ENCODE data around the gene SIRT6.

DNA sequence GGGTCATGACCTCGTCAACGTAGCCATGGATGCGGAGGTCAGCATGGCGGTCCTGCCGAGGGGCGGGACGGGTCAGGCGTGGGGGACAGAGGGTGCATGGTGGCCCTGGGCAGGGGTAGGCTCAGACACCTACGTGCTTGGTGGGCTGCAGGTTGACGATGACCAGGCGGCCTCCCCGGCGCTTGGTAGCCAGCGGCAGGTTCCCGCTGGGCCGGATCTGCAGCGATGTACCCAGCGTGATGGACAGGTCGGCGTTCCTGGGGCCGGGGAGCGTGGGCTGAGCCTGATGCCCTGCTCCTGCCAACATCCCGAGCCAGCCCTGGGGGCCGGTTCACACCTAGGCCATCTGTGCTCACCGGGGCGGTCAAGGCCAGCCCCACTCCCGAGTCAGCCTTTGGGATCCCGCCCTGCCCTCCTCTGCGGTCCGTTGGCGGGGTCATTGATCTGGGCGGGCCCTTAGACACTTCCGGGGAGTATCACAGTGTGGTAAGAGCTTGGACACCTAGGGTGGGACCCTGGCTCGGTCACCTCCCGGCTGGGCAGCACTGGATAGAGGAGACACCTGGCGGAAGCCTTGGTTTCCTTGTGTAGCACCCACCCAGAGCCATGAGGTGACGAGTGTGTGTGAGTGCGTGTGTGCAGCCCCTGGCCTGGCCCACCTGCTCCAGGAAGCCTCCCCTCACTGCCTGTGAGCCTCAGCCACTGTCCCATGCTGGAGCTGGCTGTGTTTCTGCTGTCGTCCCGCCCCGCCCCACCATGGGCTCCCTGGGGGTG is 7.3 kb downstream of the SIRT6 start:
- TF ChIP-seq, protein P1, sequence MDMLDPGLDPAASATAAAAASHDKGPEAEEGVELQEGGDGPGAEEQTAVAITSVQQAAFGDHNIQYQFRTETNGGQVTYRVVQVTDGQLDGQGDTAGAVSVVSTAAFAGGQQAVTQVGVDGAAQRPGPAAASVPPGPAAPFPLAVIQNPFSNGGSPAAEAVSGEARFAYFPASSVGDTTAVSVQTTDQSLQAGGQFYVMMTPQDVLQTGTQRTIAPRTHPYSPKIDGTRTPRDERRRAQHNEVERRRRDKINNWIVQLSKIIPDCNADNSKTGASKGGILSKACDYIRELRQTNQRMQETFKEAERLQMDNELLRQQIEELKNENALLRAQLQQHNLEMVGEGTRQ (IDR thresholded peaks at IDR 0.05; ENCODE audit: low read depth, low read length): no peak
- TF ChIP-seq, protein P2, sequence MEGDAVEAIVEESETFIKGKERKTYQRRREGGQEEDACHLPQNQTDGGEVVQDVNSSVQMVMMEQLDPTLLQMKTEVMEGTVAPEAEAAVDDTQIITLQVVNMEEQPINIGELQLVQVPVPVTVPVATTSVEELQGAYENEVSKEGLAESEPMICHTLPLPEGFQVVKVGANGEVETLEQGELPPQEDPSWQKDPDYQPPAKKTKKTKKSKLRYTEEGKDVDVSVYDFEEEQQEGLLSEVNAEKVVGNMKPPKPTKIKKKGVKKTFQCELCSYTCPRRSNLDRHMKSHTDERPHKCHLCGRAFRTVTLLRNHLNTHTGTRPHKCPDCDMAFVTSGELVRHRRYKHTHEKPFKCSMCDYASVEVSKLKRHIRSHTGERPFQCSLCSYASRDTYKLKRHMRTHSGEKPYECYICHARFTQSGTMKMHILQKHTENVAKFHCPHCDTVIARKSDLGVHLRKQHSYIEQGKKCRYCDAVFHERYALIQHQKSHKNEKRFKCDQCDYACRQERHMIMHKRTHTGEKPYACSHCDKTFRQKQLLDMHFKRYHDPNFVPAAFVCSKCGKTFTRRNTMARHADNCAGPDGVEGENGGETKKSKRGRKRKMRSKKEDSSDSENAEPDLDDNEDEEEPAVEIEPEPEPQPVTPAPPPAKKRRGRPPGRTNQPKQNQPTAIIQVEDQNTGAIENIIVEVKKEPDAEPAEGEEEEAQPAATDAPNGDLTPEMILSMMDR (conservative IDR thresholded peaks at IDR 0.05; ENCODE audit: low read depth, low read length): no peak
- TF ChIP-seq POLR2A (IDR thresholded peaks at IDR 0.05; ENCODE audit: low read depth, low read length) (no peak), MXI1 (IDR thresholded peaks at IDR 0.05; ENCODE audit: borderline replicate concordance, low read depth, low read length) (no peak), FOS (IDR thresholded peaks at IDR 0.05; ENCODE audit: low read depth, low read length) (no peak), RAD21 (IDR thresholded peaks at IDR 0.05; ENCODE audit: low read length) (no peak), BHLHE40 (IDR thresholded peaks at IDR 0.05; ENCODE audit: low read depth, low read length) (no peak), RCOR1 (IDR thresholded peaks at IDR 0.05; ENCODE audit: insufficient replicate concordance, low read length) (no peak)
